HEK293T (cell line): ENCODE results near the gene CKB.

Experiments used
- BHLHE40 ChIP-seq: fragments of 450-650 bp; IDR thresholded peaks from 2 replicates; pipeline ENCODE4 v1.6.1; 2016; ENCODE audit warnings: mild to moderate bottlenecking, moderate library complexity, borderline replicate concordance
- ELF4 ChIP-seq: fragments of 450-650 bp; IDR thresholded peaks from 2 replicates; pipeline ENCODE4 v1.6.1; 2017; ENCODE audit warnings: antibody characterized with exemption
- FOXM1 ChIP-seq: fragments of 450-650 bp; IDR thresholded peaks from 2 replicates; pipeline ENCODE4 v1.6.1; 2017; ENCODE audit warnings: mild to moderate bottlenecking, borderline replicate concordance
- L3MBTL2 ChIP-seq: fragments of 450-650 bp; conservative IDR thresholded peaks from 2 replicates; pipeline ENCODE4 v1.6.1; 2016; ENCODE audit warnings: mild to moderate bottlenecking
- SP1 ChIP-seq: fragments of 450-650 bp; IDR thresholded peaks from 2 replicates; pipeline ENCODE4 v1.6.1; 2017
- SUZ12 ChIP-seq: fragments of 450-650 bp; IDR thresholded peaks from 2 replicates; pipeline ENCODE4 v1.6.1; 2016; ENCODE audit warnings: mild to moderate bottlenecking
- TF ChIP-seq, protein P1 (sequence below): fragments of 450-650 bp; IDR thresholded peaks from 2 replicates; pipeline ENCODE4 v1.6.1; 2016

DNA sequence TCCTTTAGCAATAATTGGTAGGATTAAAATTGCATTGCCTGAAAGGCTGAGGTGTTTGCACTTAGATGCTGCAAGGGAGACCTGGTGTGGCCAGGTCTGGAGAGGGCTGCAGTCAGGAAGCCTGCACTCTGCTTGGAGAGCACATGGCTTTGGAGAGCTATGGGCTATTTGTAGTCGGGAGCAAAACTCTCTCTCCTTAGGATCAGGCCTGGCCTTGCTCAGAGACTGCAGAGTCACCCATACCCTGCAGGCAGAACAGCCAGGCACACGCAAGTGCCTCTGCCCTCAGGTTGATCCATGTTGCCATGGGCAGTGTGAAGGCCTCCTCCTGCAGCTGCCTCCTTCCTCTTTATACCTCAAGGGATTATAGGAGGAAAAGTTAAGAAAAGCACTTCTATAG is 26.8 kb downstream of the CKB start:
- no peak for TF ChIP-seq SUZ12
- no peak for TF ChIP-seq ELF4
- TF ChIP-seq L3MBTL2: no peak
- TF ChIP-seq, protein P1, sequence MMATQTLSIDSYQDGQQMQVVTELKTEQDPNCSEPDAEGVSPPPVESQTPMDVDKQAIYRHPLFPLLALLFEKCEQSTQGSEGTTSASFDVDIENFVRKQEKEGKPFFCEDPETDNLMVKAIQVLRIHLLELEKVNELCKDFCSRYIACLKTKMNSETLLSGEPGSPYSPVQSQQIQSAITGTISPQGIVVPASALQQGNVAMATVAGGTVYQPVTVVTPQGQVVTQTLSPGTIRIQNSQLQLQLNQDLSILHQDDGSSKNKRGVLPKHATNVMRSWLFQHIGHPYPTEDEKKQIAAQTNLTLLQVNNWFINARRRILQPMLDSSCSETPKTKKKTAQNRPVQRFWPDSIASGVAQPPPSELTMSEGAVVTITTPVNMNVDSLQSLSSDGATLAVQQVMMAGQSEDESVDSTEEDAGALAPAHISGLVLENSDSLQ: no peak
- no peak for TF ChIP-seq SP1
- no peak for TF ChIP-seq FOXM1
- TF ChIP-seq BHLHE40: no peak
